HepG2 (cell line): ENCODE results near the gene EDNRA. TPM values are rescaled to one million over a fixed set of nuclear protein-coding genes. Genes with fewer than 3 reads are reported as not detected.

Experiments used
- ATAC-seq: fragments of 200-7000 bp; cut with Tn5 transposase; 3 replicates; pipeline ENCODE4 v1.9.1; 2020; ENCODE audit warnings: mild to moderate bottlenecking, moderate library complexity
- BruUV-seq: library from RNA; stranded (reverse); fragments of 400-500 nt; replicated peaks from 2 replicates; lab custom pipeline; 2021; lab: Mats Ljungman, UMichigan
- CTCF ChIA-PET: fragments of 300-600 bp; formaldehyde crosslinking; extraction: SDS; loops from one replicate; lab custom pipeline; 2021; ENCODE audit warnings: low total read pairs, inconsistent platforms, low intra/inter-chr PET ratio; lab: Yijun Ruan, JAX
- POLR2A ChIA-PET: fragments of 350-600 bp; sonication (Branson Sonifier 250); formaldehyde crosslinking; loops from one replicate; lab custom pipeline; 2020; ENCODE audit warnings: antibody characterized with exemption, inconsistent platforms; lab: Yijun Ruan, JAX
- DNase-seq: peaks from one replicate; pipeline ENCODE4 v3.0.0-alpha.2; 2015; ENCODE audit warnings: low spot score
- FAIRE-seq: peaks from 3 replicates; lab custom pipeline; 2011; peaks lifted over from hg19 to GRCh38; lab: Jason Lieb, UNC
- H2AFZ ChIP-seq: one replicate; pipeline ENCODE4 v1.6.1; 2011; ENCODE audit warnings: low read length, inconsistent platforms
- H3K27ac ChIP-seq: fragments of 300-600 bp; 3 replicates; pipeline ENCODE4 v1.8.0; 2011; ENCODE audit warnings: mixed run types, mild to moderate bottlenecking, mixed read lengths, low read length, inconsistent platforms; ENCODE audit not compliant: insufficient read depth; ENCODE audit errors: extremely low read length
- H3K27me3 ChIP-seq, 2 experiments: fragments of 200-600 bp in 1 of 2; 2 replicates in 1 of 2; 3 replicates in 1 of 2; pipeline versions ENCODE4 v1.6.0 to v1.8.0; 2011; ENCODE audit warnings: low read length in 2 of 2, mild to moderate bottlenecking in 2 of 2, moderate library complexity in 2 of 2, inconsistent platforms in 1 of 2; ENCODE audit not compliant: insufficient read depth in 2 of 2, control insufficient read depth in 1 of 2
- H3K36me3 ChIP-seq, 2 experiments: fragments of 200-600 bp in 1 of 2; replicated peaks in 1 of 2; 2 replicates in 1 of 2; 3 replicates in 1 of 2; pipeline versions ENCODE4 v1.5.1 to v1.8.0; 2011; ENCODE audit warnings: low read length in 2 of 2, inconsistent platforms in 1 of 2; ENCODE audit not compliant: insufficient read depth in 2 of 2, control insufficient read depth in 1 of 2
- H3K4me1 ChIP-seq: 2 replicates; pipeline ENCODE4 v1.5.1; 2012; ENCODE audit warnings: low read length, inconsistent platforms; ENCODE audit not compliant: insufficient read depth
- H3K4me2 ChIP-seq: 2 replicates; pipeline ENCODE4 v1.6.0; 2011; ENCODE audit warnings: low read depth, low read length, inconsistent platforms
- H3K4me3 ChIP-seq, 3 experiments: fragments of 200-600 bp in 1 of 3; sonication (generic), shearing (Covaris generic) in 1 of 3; replicated peaks in 1 of 3; 2 replicates each; pipeline ENCODE4 v1.5.1; 2011 to 2016; ENCODE audit warnings: low read length in 3 of 3, inconsistent platforms in 2 of 3, low read depth in 2 of 3, mild to moderate bottlenecking in 2 of 3, control low read depth in 1 of 3, mixed read lengths in 1 of 3; ENCODE audit not compliant: insufficient read depth in 1 of 3
- H3K79me2 ChIP-seq: one replicate; pipeline ENCODE4 v1.6.1; 2011; ENCODE audit warnings: low read length, inconsistent platforms; ENCODE audit not compliant: insufficient read depth
- H3K9ac ChIP-seq: 2 replicates; pipeline ENCODE4 v1.6.0; 2011; ENCODE audit warnings: mild to moderate bottlenecking, low read depth, low read length, inconsistent platforms; ENCODE audit not compliant: insufficient read depth
- H3K9me3 ChIP-seq: 2 replicates; pipeline ENCODE4 v1.5.1; 2012; ENCODE audit warnings: mild to moderate bottlenecking, low read length
- H4K20me1 ChIP-seq: 2 replicates; pipeline ENCODE4 v1.6.0; 2011; ENCODE audit warnings: inconsistent platforms, mild to moderate bottlenecking, low read length, moderate library complexity; ENCODE audit not compliant: insufficient read depth
- ELF3 ChIP-seq: IDR thresholded peaks from 2 replicates; pipeline ENCODE4 v1.6.1; 2016; ENCODE audit warnings: missing genetic modification reagents, missing compliant biosample characterization
- KDM5A ChIP-seq: fragments of 200-600 bp; sonication (generic); IDR thresholded peaks from 2 replicates; pipeline ENCODE4 v1.7.0; 2018; ENCODE audit warnings: antibody characterized with exemption, mild to moderate bottlenecking, low read length, borderline replicate concordance
- MTF1 ChIP-seq: sonication (generic); formaldehyde crosslinking; IDR thresholded peaks from 2 replicates; pipeline ENCODE4 v1.5.0; 2020; ENCODE audit warnings: missing genetic modification reagents
- PHB2 ChIP-seq: fragments of 450-650 bp; IDR thresholded peaks from 2 replicates; pipeline ENCODE4 v1.6.1; 2018; ENCODE audit not compliant: partially characterized antibody
- PHF5A ChIP-seq: IDR thresholded peaks from one replicate; pipeline ENCODE4 v1.6.1; 2018; ENCODE audit warnings: low read depth, missing genetic modification reagents; ENCODE audit not compliant: unreplicated experiment
- TERF1 ChIP-seq: sonication (generic); formaldehyde crosslinking; IDR thresholded peaks from 2 replicates; pipeline ENCODE4 v1.8.0; 2022; ENCODE audit warnings: mild to moderate bottlenecking, missing genetic modification reagents, moderate library complexity
- ZBTB7B ChIP-seq: sonication (generic); formaldehyde crosslinking; IDR thresholded peaks from 2 replicates; pipeline ENCODE4 v1.4.0; 2020; ENCODE audit warnings: missing genetic modification reagents
- ZNF597 ChIP-seq: sonication (generic); formaldehyde crosslinking; IDR thresholded peaks from 2 replicates; pipeline ENCODE4 v1.5.0; 2020; ENCODE audit warnings: missing genetic modification reagents
- WGBS: methylation state at CpG from one replicate; pipeline ENCODE4 v1.1.6; 2017; ENCODE audit warnings: low lambda C conversion rate; 5-methylcytosine and 5-hydroxymethylcytosine counted together
- in situ Hi-C: cut with HindIII; loops from 2 replicates; pipeline ENCODE4 v1.10.0; 2017; ENCODE audit warnings: low pct_unique_long_range_greater_than_20kb; ENCODE audit not compliant: extremely low pct_ligation_motif_present
- intact Hi-C: fragments of 100-400 bp; cut with micrococcal nuclease; formaldehyde crosslinking; loops from one replicate; pipeline ENCODE4 v1.10.0; 2022; ENCODE audit not compliant: unreplicated experiment
- polyA plus RNA-seq, 8 experiments: library from polyadenylated mRNA; depleted of rRNA in 3 of 8; stranded (reverse) in 7 of 8; unstranded in 1 of 8; fragments of >200 nt; fragmentation: Illumina TruSeq in 4 of 8; extraction: Trizol in 4 of 8; gene quantifications; 2 replicates each; pipeline versions ENCODE4 v1.2.1 to v1.2.3, GENCODE V29; 2011 to 2016; ENCODE audit warnings: low read depth in 4 of 8, missing spikeins in 1 of 8, mixed read lengths in 1 of 8; ENCODE audit not compliant: insufficient read depth in 1 of 8
- total RNA-seq, 5 experiments: library from RNA; depleted of rRNA; stranded (reverse); fragments of >200 nt; fragmentation: Illumina TruSeq; extraction: Trizol; gene quantifications; 2 replicates each; pipeline ENCODE4 v1.2.3, GENCODE V29; 2016; ENCODE audit warnings: low read depth in 1 of 5

Gene EDNRA
- total and polyA plus RNA-seq, 2 of the 13 experiments (the other 11 are each of a cell fraction or from before 2014, with no cell fraction given) = not detected

- 17% methylated on average over 3 of the region's 3 CpGs for WGBS
- CTCF ChIA-PET = no interaction called here
- POLR2A ChIA-PET = no interaction called here
- BruUV-seq = no TSS peak
- no peaks in the 10 kb centered on the region for H3K36me3 ChIP-seq
- ATAC-seq = no peak
- intact Hi-C loops = no loop called here
- no peak overlapping the region for H3K4me2 ChIP-seq
- H3K79me2 ChIP-seq = no peaks in the 10 kb centered on the region
- no peak overlapping the region for H3K27ac ChIP-seq
- no peak overlapping the region for H3K9ac ChIP-seq
- H2AFZ ChIP-seq = no peak overlapping the region
- in situ Hi-C loops = loop anchor here (25.0 kb wide), 1 partner anchor 564 kb away; no protein-coding TSS in a partner anchor
- H4K20me1 ChIP-seq = no peaks in the 10 kb centered on the region
- H3K27me3 ChIP-seq = no peaks in the 10 kb centered on the region
- TF ChIP-seq KDM5A = no peak
- TF ChIP-seq TERF1 (CRISPR knock-in tag) = no peak
- TF ChIP-seq PHF5A = no peak
- TF ChIP-seq ZBTB7B (CRISPR knock-in tag) = no peak
- TF ChIP-seq ELF3 (CRISPR knock-in tag) = no peak
- TF ChIP-seq PHB2 = no peak
- no peak for TF ChIP-seq MTF1 (CRISPR knock-in tag)
- TF ChIP-seq ZNF597 (CRISPR knock-in tag) = no peak
- H3K4me1 ChIP-seq = no peaks in the 10 kb centered on the region
- DNase-seq = no peak
- H3K9me3 ChIP-seq = no peaks in the 10 kb centered on the region
- H3K4me3 ChIP-seq = no peak overlapping the region
- no peak for FAIRE-seq
Observed at GRCh38 chr4:147576084-147576483, 95.2 kb downstream of the EDNRA start.
